Activated T-cell treated with anti-CD3 and anti-CD28 coated beads for 24 hours (primary cell): Measurements from ENCODE around the gene LTBP2.

ENCODE experiments used
- DNase-seq: peaks from one replicate; pipeline ENCODE4 v3.0.0-alpha.2; 2020; ENCODE audit warnings: low read depth

The LTBP2 gene

DNA sequence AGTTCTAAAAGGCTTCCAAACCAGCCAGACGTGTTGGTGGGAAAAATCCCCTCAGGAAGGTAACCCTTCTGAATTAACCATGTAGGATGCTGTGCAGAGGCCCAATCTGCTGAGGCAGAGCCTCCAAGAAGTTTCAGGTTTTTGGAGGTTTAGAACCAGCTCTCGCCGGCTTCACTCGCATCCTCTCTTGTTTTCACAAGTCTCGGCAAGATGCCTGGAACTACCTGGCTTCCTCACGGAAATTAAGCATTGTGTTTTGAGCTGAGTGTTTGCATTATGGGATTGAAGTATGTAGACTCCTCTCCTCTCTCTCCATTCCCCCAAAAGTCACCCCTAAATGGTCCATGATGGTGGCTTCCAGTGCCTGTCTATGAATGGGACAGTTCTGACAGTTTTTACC is 20.6 kb downstream of the LTBP2 start:
- no peak for DNase-seq

GRCh38 chr14:74589291-74589879 is 22.7 kb downstream of the LTBP2 start:
- no peak for DNase-seq

DNA sequence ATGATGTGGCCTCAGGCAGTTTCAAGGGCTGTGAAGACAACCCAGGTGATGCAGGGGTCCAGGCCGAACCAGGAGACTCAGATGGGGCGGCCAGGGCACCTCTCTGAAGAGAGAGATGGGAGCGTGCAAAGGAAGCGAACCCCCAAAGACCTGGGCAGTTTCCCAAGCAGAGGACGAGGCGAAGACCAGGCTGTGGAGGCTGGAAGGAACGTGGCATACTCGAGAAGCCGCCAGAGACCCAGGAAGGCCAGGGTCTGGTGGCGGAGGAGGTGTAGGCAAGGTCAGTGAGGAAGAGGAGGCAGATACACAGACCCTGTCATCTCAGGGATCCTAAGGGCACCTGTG is 24.7 kb downstream of the LTBP2 start:
- no peak for DNase-seq

GRCh38 chr14:74586681-74587362 is 25.2 kb downstream of the LTBP2 start:
- DNase-seq, result no peak

GRCh38 chr14:74585406-74586335 is 26.4 kb downstream of the LTBP2 start:
- no peak for DNase-seq

DNA sequence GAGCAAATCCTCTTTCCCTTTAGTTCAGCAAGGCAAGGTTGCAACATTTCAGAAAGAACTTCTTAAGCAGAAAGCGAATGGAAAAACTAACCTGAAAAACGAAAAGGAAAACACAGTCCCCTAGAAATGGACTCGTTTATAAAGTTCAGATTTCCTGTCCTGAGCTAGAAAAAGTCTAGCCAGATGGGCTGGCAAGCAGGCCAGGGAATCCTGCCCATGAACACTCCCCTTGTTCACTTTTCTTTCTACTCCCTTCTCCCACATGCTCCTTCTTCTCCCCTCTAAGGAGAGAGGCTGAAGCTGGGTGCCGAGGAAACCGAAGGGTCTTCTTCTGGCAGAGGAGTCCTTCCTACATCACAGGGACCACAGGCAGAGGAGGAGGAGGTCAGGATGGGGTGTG is 27.1 kb downstream of the LTBP2 start:
- DNase-seq, result no peak

DNA sequence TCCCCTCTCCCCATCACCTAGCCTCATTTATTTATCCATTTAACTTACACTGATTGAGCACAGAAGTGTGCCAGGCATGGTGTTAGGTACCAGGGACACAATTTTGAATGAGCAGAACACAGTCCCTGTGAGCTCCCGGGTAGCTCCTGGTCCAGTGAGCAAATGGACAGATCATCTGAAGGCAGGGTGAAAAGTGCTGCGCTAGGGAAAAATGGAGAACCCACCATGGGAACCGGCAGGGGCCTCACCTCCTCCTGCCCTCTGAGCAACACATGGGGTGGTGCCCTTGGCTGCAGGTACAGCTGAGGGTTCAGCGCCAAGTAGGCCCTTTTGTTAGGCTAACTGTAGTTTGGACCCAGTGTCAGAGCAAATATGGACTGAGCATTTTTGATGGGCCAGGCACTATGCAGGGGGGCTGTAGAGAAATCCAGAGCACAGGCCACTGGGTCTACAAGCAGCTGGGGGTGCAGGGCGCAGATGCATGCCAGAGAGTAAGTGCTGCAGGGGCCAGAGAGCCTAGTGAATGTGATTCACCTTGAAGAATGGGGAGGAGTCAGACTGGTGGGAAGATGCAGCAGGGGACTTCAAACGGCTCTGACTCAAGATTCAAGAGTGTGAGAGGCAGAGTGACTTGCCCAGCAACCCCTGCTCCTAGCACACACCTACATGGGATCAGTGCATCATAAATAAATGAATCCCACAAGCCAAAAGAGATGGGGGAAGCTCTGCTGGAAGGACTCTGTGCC is 28.2 kb downstream of the LTBP2 start:
- peak; percentile 26 for DNase-seq

GRCh38 chr14:74582910-74583581 is 29.0 kb downstream of the LTBP2 start:
- DNase-seq, result no peak

DNA sequence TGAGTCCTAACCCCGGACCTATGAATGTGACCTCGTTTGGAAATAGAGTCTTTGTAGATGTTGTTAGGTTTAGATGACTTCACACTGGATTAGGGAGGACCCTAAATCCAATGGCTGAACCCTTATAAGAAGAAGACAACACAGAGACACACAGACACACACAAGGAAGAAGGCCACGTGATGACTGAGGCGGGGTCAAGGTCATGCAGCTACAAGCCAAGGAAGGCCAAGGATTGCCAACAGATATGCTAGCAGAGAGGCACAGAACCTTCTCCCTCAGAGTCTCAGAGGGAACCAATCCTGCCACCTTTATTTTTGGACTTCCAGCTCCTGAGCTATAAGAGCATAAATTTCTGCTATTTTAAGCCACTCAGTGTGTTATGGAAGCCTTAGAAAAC is 31.8 kb downstream of the LTBP2 start:
- no peak for DNase-seq

- DNase-seq, result peak; percentile 33
Observed at GRCh38 chr14:74579447-74580274, 32.4 kb downstream of the LTBP2 start.

GRCh38 chr14:74578479-74578878 is 33.6 kb downstream of the LTBP2 start:
- DNase-seq, result no peak

DNA sequence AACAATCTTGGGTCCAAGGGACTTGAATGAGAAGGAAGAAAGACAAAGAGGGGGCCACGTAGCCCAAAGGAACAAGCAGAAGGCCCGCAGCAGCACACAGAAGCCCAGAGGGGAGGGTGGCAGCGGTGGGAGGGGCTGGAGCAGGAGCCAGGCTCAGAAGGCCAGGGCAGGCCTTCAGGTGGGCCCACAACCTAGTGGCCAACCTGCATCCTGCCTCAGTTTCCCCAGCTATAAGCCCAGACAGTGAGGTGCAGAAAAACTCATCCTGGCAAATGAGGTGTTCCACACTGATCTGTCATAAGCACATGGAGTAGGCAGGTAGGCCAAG is 34.1 kb downstream of the LTBP2 start:
- no peak for DNase-seq

- no peak for DNase-seq
Observed at GRCh38 chr14:74577247-74577947, 34.6 kb downstream of the LTBP2 start.

DNA sequence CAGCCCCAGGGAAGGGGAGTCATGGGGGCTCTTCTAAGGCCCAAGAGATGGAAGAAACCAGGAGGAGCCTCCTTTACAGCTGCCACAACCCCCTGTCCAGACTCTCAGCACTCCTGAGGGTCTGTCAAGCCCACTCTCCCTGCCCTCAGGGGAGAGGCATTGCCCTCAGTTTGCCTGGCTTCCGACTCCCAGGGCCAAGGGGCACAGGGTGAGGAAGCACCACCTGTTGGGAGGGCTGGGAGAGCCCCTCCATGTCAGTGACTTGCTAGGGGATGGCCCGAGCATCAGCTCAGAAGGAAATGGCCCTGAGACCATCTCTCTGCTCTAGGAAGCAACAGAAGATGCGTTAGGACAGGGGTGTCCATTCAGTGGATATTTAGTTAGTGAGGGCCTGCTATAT is 36.1 kb downstream of the LTBP2 start:
- no peak for DNase-seq

- DNase-seq, result no peak
Observed at GRCh38 chr14:74575507-74575906, 36.5 kb downstream of the LTBP2 start.

GRCh38 chr14:74574706-74575105 is 37.3 kb downstream of the LTBP2 start:
- no peak for DNase-seq

DNA sequence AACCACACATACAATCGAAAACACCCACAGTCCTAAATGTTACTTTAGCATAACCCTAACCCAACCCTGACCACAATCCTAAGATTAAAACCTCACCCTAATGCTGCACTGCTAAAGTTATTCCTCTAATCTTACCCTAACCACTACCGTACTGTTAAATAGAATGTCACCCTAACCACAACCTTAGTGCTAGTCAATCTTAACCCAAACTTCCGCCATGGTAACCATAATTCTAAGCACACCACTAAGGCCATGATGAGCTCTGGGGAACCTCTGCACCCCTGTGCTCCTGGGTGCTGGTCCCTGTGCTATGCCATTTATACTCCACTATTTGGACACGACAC is 38.0 kb downstream of the LTBP2 start:
- no peak for DNase-seq

- DNase-seq, result no peak
Observed at GRCh38 chr14:74573421-74574089, 38.5 kb downstream of the LTBP2 start.

DNA sequence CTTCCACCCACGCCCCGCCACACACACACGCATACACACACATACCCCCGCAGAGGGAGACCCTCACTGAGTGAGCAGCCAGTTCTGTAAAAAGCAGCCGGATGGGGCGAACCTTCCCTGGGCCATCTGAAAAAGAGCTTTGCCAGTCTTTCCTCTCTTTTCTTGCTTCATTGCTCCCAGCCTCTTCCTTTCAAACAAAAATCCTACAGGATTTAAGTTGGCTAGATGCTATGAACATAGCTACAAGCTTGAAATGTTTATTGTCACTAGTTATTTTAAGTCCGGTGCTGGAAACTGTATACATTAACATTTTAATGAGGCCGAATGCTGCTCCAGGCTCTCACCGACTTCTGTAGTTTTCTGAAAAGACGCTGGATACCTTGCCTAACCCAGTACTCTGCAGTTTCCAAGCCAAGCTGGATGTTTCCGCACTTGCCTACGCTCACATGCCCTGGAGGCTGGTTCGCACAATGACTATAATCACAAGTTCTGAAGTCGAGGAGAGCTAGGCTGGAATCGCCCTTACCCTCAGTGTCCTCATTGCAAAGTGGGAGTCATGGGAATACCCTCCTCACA is 39.2 kb downstream of the LTBP2 start:
- DNase-seq, result no peak
